Measurements from ENCODE around the gene PSTPIP1. TPM values are rescaled to one million over a fixed set of nuclear protein-coding genes. Genes with fewer than 3 reads are reported as not detected.

Gene PSTPIP1
- total RNA-seq, 1 experiment from 2014 or later: 1.5 TPM

- H3K4me3 Mint-ChIP-seq: no peak overlapping the region
- H3K36me3 Mint-ChIP-seq: no peaks in the 10 kb centered on the region
- CTCF ChIA-PET: interaction anchor here (1.1 to 2.8 kb wide), 3 partner anchors 16 to 554 kb away, joined by 3 to 20 read pairs (median 4); no protein-coding TSS in a partner anchor
- ATAC-seq (peak; percentile 29), DNase-seq (ENCODE audit: low spot score) (peak; percentile 7)
- POLR2A ChIA-PET: no interaction called here
- no peak for TF ChIP-seq OVOL2 (CRISPR knock-in tag; IDR thresholded peaks at IDR 0.05; ENCODE audit: borderline replicate concordance)
- TF ChIP-seq SOX15 (CRISPR knock-in tag; IDR thresholded peaks at IDR 0.05): no peak
- no peak for TF ChIP-seq CREM (CRISPR knock-in tag; IDR thresholded peaks at IDR 0.05)
- TF ChIP-seq, protein P1, sequence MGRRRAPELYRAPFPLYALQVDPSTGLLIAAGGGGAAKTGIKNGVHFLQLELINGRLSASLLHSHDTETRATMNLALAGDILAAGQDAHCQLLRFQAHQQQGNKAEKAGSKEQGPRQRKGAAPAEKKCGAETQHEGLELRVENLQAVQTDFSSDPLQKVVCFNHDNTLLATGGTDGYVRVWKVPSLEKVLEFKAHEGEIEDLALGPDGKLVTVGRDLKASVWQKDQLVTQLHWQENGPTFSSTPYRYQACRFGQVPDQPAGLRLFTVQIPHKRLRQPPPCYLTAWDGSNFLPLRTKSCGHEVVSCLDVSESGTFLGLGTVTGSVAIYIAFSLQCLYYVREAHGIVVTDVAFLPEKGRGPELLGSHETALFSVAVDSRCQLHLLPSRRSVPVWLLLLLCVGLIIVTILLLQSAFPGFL (CRISPR knock-in tag; IDR thresholded peaks at IDR 0.05; ENCODE audit: borderline replicate concordance): no peak
- TF ChIP-seq ESRRA (CRISPR knock-in tag; IDR thresholded peaks at IDR 0.05; ENCODE audit: borderline replicate concordance): no peak
- no peak for TF ChIP-seq FOXP1 (CRISPR knock-in tag; IDR thresholded peaks at IDR 0.05; ENCODE audit: borderline replicate concordance)
- no peak for TF ChIP-seq NR2C2 (CRISPR knock-in tag; IDR thresholded peaks at IDR 0.05)
- TF ChIP-seq ZNF138 (CRISPR knock-in tag; conservative IDR thresholded peaks at IDR 0.05): no peak
- no peak for TF ChIP-seq TCF7 (CRISPR knock-in tag; IDR thresholded peaks at IDR 0.05; ENCODE audit: low read depth)
- TF ChIP-seq, protein P2, sequence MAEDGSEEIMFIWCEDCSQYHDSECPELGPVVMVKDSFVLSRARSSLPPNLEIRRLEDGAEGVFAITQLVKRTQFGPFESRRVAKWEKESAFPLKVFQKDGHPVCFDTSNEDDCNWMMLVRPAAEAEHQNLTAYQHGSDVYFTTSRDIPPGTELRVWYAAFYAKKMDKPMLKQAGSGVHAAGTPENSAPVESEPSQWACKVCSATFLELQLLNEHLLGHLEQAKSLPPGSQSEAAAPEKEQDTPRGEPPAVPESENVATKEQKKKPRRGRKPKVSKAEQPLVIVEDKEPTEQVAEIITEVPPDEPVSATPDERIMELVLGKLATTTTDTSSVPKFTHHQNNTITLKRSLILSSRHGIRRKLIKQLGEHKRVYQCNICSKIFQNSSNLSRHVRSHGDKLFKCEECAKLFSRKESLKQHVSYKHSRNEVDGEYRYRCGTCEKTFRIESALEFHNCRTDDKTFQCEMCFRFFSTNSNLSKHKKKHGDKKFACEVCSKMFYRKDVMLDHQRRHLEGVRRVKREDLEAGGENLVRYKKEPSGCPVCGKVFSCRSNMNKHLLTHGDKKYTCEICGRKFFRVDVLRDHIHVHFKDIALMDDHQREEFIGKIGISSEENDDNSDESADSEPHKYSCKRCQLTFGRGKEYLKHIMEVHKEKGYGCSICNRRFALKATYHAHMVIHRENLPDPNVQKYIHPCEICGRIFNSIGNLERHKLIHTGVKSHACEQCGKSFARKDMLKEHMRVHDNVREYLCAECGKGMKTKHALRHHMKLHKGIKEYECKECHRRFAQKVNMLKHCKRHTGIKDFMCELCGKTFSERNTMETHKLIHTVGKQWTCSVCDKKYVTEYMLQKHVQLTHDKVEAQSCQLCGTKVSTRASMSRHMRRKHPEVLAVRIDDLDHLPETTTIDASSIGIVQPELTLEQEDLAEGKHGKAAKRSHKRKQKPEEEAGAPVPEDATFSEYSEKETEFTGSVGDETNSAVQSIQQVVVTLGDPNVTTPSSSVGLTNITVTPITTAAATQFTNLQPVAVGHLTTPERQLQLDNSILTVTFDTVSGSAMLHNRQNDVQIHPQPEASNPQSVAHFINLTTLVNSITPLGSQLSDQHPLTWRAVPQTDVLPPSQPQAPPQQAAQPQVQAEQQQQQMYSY (CRISPR knock-in tag; IDR thresholded peaks at IDR 0.05): no peak
- H3K9me3 Mint-ChIP-seq: no peaks in the 10 kb centered on the region
- no peak overlapping the region for H3K27ac Mint-ChIP-seq
- peaks cover 9% of the 10 kb centered on the region for H3K4me1 Mint-ChIP-seq
- H3K27me3 Mint-ChIP-seq (ENCODE audit: low read depth): no peaks in the 10 kb centered on the region; the same call in 1 of the 2 replicates
Observed at GRCh38 chr15:76988867-76989780, 5.8 kb upstream of the PSTPIP1 start.

DNA sequence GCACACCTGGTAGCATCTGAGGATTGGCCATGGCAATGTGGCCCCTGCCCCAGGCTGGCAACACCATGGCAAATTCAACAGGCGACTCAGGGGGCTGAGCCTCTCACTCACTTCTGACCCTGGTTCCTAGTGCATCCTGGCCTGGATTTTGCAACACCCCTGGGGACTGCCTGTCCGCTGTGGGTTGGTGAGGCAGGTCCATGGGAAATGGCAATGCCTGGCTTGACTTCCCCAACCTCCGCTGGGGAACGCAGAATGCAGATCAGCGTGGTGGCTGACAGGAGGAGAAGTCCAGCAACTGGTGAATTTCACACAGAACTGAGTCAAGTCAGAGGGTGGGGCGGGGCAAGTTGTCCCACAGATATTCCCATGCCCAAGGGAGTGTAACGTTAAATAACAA lies 3.9 kb upstream of the PSTPIP1 start:
- POLR2A ChIA-PET: no interaction called here
- no peaks in the 10 kb centered on the region for H3K36me3 Mint-ChIP-seq
- ATAC-seq: no peak
- no peak overlapping the region for H3K27ac Mint-ChIP-seq
- DNase-seq (ENCODE audit: low spot score): peak; percentile 12
- no peak overlapping the region for H3K4me3 Mint-ChIP-seq
- H3K9me3 Mint-ChIP-seq: no peaks in the 10 kb centered on the region
- TF ChIP-seq TEAD4 (CRISPR knock-in tag; IDR thresholded peaks at IDR 0.05): no peak
- TF ChIP-seq ZBTB43 (CRISPR knock-in tag; IDR thresholded peaks at IDR 0.05): no peak
- no peak for TF ChIP-seq ZNF121 (CRISPR knock-in tag; IDR thresholded peaks at IDR 0.05)
- no peak for TF ChIP-seq ZBTB21 (CRISPR knock-in tag; IDR thresholded peaks at IDR 0.05; ENCODE audit: borderline replicate concordance)
- no peak for TF ChIP-seq MLX (CRISPR knock-in tag; IDR thresholded peaks at IDR 0.05)
- no peak for TF ChIP-seq SP1 (CRISPR knock-in tag; conservative IDR thresholded peaks at IDR 0.05)
- TF ChIP-seq, protein P2 (CRISPR knock-in tag; IDR thresholded peaks at IDR 0.05): peak; percentile 70
- TF ChIP-seq AR (CRISPR knock-in tag; IDR thresholded peaks at IDR 0.05): no peak
- no peak for TF ChIP-seq CREM (CRISPR knock-in tag; IDR thresholded peaks at IDR 0.05)
- H3K4me1 Mint-ChIP-seq: peaks cover 9% of the 10 kb centered on the region
- H3K27me3 Mint-ChIP-seq (ENCODE audit: low read depth): no peaks in the 10 kb centered on the region; the same call in 1 of the 2 replicates
- CTCF ChIA-PET: interaction anchor here (1.3 kb wide), 1 partner anchor 33 kb away, joined by 4 read pairs; no protein-coding TSS in a partner anchor

All from WTC11 (cell line).